Ectodermal cell (in vitro differentiated cells): Measurements from ENCODE around the gene NUP210L.

ENCODE experiments used
- H3K27ac ChIP-seq: 2 replicates; pipeline ENCODE4 v1.7.0; 2013; ENCODE audit warnings: mild to moderate bottlenecking, low read depth, low read length; ENCODE audit not compliant: insufficient read depth, poor library complexity, severe bottlenecking
- H3K27me3 ChIP-seq: 2 replicates; pipeline ENCODE4 v1.7.0; 2013; ENCODE audit warnings: mild to moderate bottlenecking, low read length; ENCODE audit not compliant: insufficient read depth, control insufficient read depth, poor library complexity, severe bottlenecking
- H3K36me3 ChIP-seq: one replicate; pipeline ENCODE4 v1.7.0; 2013; ENCODE audit warnings: low read length; ENCODE audit not compliant: control insufficient read depth, insufficient read depth
- H3K4me1 ChIP-seq: one replicate; pipeline ENCODE4 v1.7.0; 2013; ENCODE audit warnings: low read length; ENCODE audit not compliant: control insufficient read depth, insufficient read depth
- H3K4me3 ChIP-seq: 2 replicates; pipeline ENCODE4 v1.7.0; 2013; ENCODE audit warnings: low read depth, low read length, control low read depth; ENCODE audit not compliant: insufficient read depth
- H3K9me3 ChIP-seq: 2 replicates; pipeline ENCODE4 v1.7.0; 2013; ENCODE audit warnings: mild to moderate bottlenecking, low read length, moderate library complexity; ENCODE audit not compliant: control insufficient read depth
- WGBS, 2 experiments: methylation state at CpG; one replicate each; pipeline ENCODE4 v1.1.7; 2013; ENCODE audit warnings: missing lambda C conversion rate in 2 of 2; 5-methylcytosine and 5-hydroxymethylcytosine counted together

The NUP210L gene

GRCh38 chr1:153968408-153968807 is 186.5 kb downstream of the NUP210L start:
- no peaks in the 10 kb centered on the region for H3K9me3 ChIP-seq
- H3K27ac ChIP-seq: no peak overlapping the region
- WGBS, 2 experiments: 77 to 80% methylated on average over 13 of the region's 13 CpGs
- peaks cover 3% of the 10 kb centered on the region for H3K4me1 ChIP-seq
- H3K27me3 ChIP-seq: no peaks in the 10 kb centered on the region
- H3K36me3 ChIP-seq: no peaks in the 10 kb centered on the region
- H3K4me3 ChIP-seq: peak overlapping the region; percentile 62

GRCh38 chr1:153968000-153968363 is 186.9 kb downstream of the NUP210L start:
- H3K27ac ChIP-seq: peak overlapping the region; percentile 96
- no peaks in the 10 kb centered on the region for H3K27me3 ChIP-seq
- peaks cover 3% of the 10 kb centered on the region for H3K4me1 ChIP-seq
- H3K36me3 ChIP-seq: no peaks in the 10 kb centered on the region
- 30 to 38% methylated on average over 8 of the region's 8 CpGs for WGBS, 2 experiments
- H3K9me3 ChIP-seq: no peaks in the 10 kb centered on the region
- peak overlapping the region; percentile 62 for H3K4me3 ChIP-seq

- Histone ChIP-seq H3K36me3 (no peaks in the 10 kb centered on the region), H3K27me3 (no peaks in the 10 kb centered on the region), H3K4me1 (peaks cover 3% of the 10 kb centered on the region), H3K27ac (peak within 1 kb of the TSS; percentile 96), H3K4me3 (peak within 1 kb of the TSS; percentile 62), H3K9me3 (no peaks in the 10 kb centered on the region)
- WGBS, 2 experiments: 1% methylated on average over 60 of the region's 60 CpGs
Observed at GRCh38 chr1:153967107-153967999, 187.5 kb downstream of the NUP210L start, which contains the start of gene CREB3L4. TSS of gene CREB3L4 (plus strand) at chr1:153967902. CDS start at chr1:153968526, 624 bp downstream.

GRCh38 chr1:153963850-153964331 is 191.0 kb downstream of the NUP210L start:
- Histone ChIP-seq H3K27ac (peak overlapping the region; percentile 96), H3K9me3 (no peaks in the 10 kb centered on the region)
- WGBS, 2 experiments: 0 to 1% methylated on average over 22 of the region's 22 CpGs

GRCh38 chr1:153963030-153963849 is 191.6 kb downstream of the NUP210L start, which contains the start of gene SLC39A1:
TSS of gene SLC39A1 (minus strand) at chr1:153963537. CDS start at chr1:153962715, 822 bp downstream.
- Histone ChIP-seq H3K4me1 (peaks cover 15% of the 10 kb centered on the region), H3K27ac (peak within 1 kb of the TSS; percentile 96), H3K27me3 (no peaks in the 10 kb centered on the region), H3K4me3 (peak within 1 kb of the TSS; percentile 83), H3K36me3 (peaks cover 17% of the 10 kb centered on the region), H3K9me3 (no peaks in the 10 kb centered on the region)
- WGBS, 2 experiments: 0 to 1% methylated on average over 54 of the region's 54 CpGs

More at GRCh38 chr1:153963850-153964331, 191.0 kb downstream of the NUP210L start:
- peaks cover 15% of the 10 kb centered on the region for H3K4me1 ChIP-seq
- H3K4me3 ChIP-seq: peak overlapping the region; percentile 83
- peaks cover 17% of the 10 kb centered on the region for H3K36me3 ChIP-seq
- H3K27me3 ChIP-seq: no peaks in the 10 kb centered on the region

GRCh38 chr1:153962088-153963029 is 192.5 kb downstream of the NUP210L start:
- no peaks in the 10 kb centered on the region for H3K9me3 ChIP-seq
- H3K4me1 ChIP-seq: peaks cover 17% of the 10 kb centered on the region
- peak overlapping the region; percentile 83 for H3K4me3 ChIP-seq
- H3K27me3 ChIP-seq: no peaks in the 10 kb centered on the region
- 14 to 17% methylated on average over 16 of the region's 16 CpGs for WGBS, 2 experiments
- no peak overlapping the region for H3K27ac ChIP-seq
- peaks cover 17% of the 10 kb centered on the region for H3K36me3 ChIP-seq

- 85 to 87% methylated on average over 4 of the region's 4 CpGs for WGBS, 2 experiments
- Histone ChIP-seq H3K27ac (no peak overlapping the region), H3K36me3 (peaks cover 17% of the 10 kb centered on the region), H3K27me3 (no peaks in the 10 kb centered on the region), H3K4me3 (peak overlapping the region; percentile 83), H3K9me3 (no peaks in the 10 kb centered on the region), H3K4me1 (peaks cover 25% of the 10 kb centered on the region)
Observed at GRCh38 chr1:153961421-153961820, 193.5 kb downstream of the NUP210L start.

- Histone ChIP-seq H3K4me1 (peaks cover 26% of the 10 kb centered on the region), H3K4me3 (no peak overlapping the region), H3K27me3 (no peaks in the 10 kb centered on the region), H3K9me3 (no peaks in the 10 kb centered on the region), H3K36me3 (peaks cover 17% of the 10 kb centered on the region), H3K27ac (no peak overlapping the region)
- 95% methylated on average over 11 of the region's 11 CpGs for WGBS, 2 experiments
Observed at GRCh38 chr1:153960206-153960605, 194.7 kb downstream of the NUP210L start.

- Histone ChIP-seq H3K27me3 (no peaks in the 10 kb centered on the region), H3K9me3 (no peaks in the 10 kb centered on the region), H3K4me3 (no peak overlapping the region), H3K4me1 (peaks cover 26% of the 10 kb centered on the region), H3K36me3 (peaks cover 17% of the 10 kb centered on the region), H3K27ac (peak overlapping the region; percentile 73)
- WGBS, 2 experiments: 87 to 88% methylated on average over 3 of the region's 3 CpGs
Observed at GRCh38 chr1:153959454-153959853, 195.4 kb downstream of the NUP210L start.
